MM.1S (cell line): Measurements from ENCODE around the gene HOXB2.

Experiments used
- CTCF ChIP-seq: fragments of 300-600 bp; sonication (generic); IDR thresholded peaks from 2 replicates; pipeline ENCODE4 v1.5.1; 2016; ENCODE audit warnings: antibody characterized with exemption, low read length, mixed read lengths
- EZH2 ChIP-seq: fragments of 300-600 bp; sonication (generic); optimal IDR thresholded peaks from 2 replicates; pipeline ENCODE3; 2017; ENCODE audit warnings: low read depth, mild to moderate bottlenecking, antibody characterized with exemption, low read length, mixed read lengths

GRCh38 chr17:48549281-48549630 lies 4.3 kb upstream of the HOXB2 start:
- TF ChIP-seq CTCF (no peak), EZH2 (no peak)
